ENCODE results near the gene SDHA.
"Not testable (repeated sequence)": the region's sequence is repeated elsewhere in the genome, so short reads cannot be mapped to it uniquely, and the experiment has no call there.

SDHA gene

GRCh38 chr5:263275-263974, 45.3 kb downstream of the SDHA start:
- DNase-seq = not testable (repeated sequence)

- DNase-seq = no peak
These were observed 46.2 kb downstream of the SDHA start for GRCh38 chr5:264338-264737.

GRCh38 chr5:266311-267026, 48.3 kb downstream of the SDHA start:
- DNase-seq = not testable (repeated sequence)

- no peak for DNase-seq
These were observed 49.6 kb downstream of the SDHA start for GRCh38 chr5:267716-268115.

- no peak for DNase-seq
These were observed 52.2 kb downstream of the SDHA start for GRCh38 chr5:270340-270739.

- DNase-seq = not testable (repeated sequence)
These were observed 53.7 kb downstream of the SDHA start for GRCh38 chr5:271828-272167.

- not testable (repeated sequence) for DNase-seq
These were observed 55.0 kb downstream of the SDHA start for GRCh38 chr5:273091-273490.

- DNase-seq = not testable (repeated sequence)
These were observed 55.4 kb downstream of the SDHA start for GRCh38 chr5:273491-273890.

- not testable (repeated sequence) for DNase-seq
These were observed 56.2 kb downstream of the SDHA start for GRCh38 chr5:274346-274745.

- no peak for DNase-seq
These were observed 60.5 kb downstream of the SDHA start for GRCh38 chr5:278646-279045.

- not testable (repeated sequence) for DNase-seq
These were observed 61.0 kb downstream of the SDHA start for GRCh38 chr5:279051-279665.

- no peak for DNase-seq
These were observed 68.0 kb downstream of the SDHA start for GRCh38 chr5:285991-286557.

- not testable (repeated sequence) for DNase-seq
These were observed 72.1 kb downstream of the SDHA start for GRCh38 chr5:290200-290599.

GRCh38 chr5:291345-291744, 73.2 kb downstream of the SDHA start:
- DNase-seq = not testable (repeated sequence)

- not testable (repeated sequence) for DNase-seq
These were observed 76.7 kb downstream of the SDHA start for GRCh38 chr5:294788-295187.

GRCh38 chr5:296207-296606, 78.1 kb downstream of the SDHA start:
- DNase-seq = not testable (repeated sequence)

- DNase-seq = not testable (repeated sequence)
These were observed 78.8 kb downstream of the SDHA start for GRCh38 chr5:296954-297353.

- DNase-seq = not testable (repeated sequence)
These were observed 79.3 kb downstream of the SDHA start for GRCh38 chr5:297448-297847.

GRCh38 chr5:297991-298736, 80.0 kb downstream of the SDHA start:
- not testable (repeated sequence) for DNase-seq

GRCh38 chr5:298737-299125, 80.6 kb downstream of the SDHA start:
- no peak for DNase-seq

- not testable (repeated sequence) for DNase-seq
These were observed 81.8 kb downstream of the SDHA start for GRCh38 chr5:299921-300320.

- DNase-seq = not testable (repeated sequence)
These were observed 82.7 kb downstream of the SDHA start for GRCh38 chr5:300691-301435.

Data from activated gamma-delta T cell (primary cell).